Stromal cell of bone marrow (primary cell): ENCODE results near the gene SLC22A3.
"Not testable (repeated sequence)": the region's sequence is repeated elsewhere in the genome, so short reads cannot be mapped to it uniquely, and the experiment has no call there.

Experiments used
- DNase-seq: peaks from one replicate; pipeline ENCODE4 v3.0.0-alpha.2; 2012; ENCODE audit warnings: low read depth

Gene SLC22A3

GRCh38 chr6:160336200-160336599, 12.0 kb upstream of the SLC22A3 start:
- DNase-seq: no peak

GRCh38 chr6:160337301-160337700, 10.9 kb upstream of the SLC22A3 start:
- DNase-seq: no peak

GRCh38 chr6:160337991-160338390, 10.2 kb upstream of the SLC22A3 start:
- no peak for DNase-seq

GRCh38 chr6:160343144-160343543, 5.0 kb upstream of the SLC22A3 start:
- no peak for DNase-seq

GRCh38 chr6:160344271-160344670, 3.9 kb upstream of the SLC22A3 start:
- DNase-seq: no peak

- no peak for DNase-seq
These were observed 637 bp upstream of the SLC22A3 start for GRCh38 chr6:160347259-160348222.

GRCh38 chr6:160349020-160349441, 853 bp downstream of the SLC22A3 start:
- no peak for DNase-seq

GRCh38 chr6:160349814-160350350, 1.7 kb downstream of the SLC22A3 start:
- no peak for DNase-seq

- no peak for DNase-seq
These were observed 5.8 kb downstream of the SLC22A3 start for GRCh38 chr6:160353950-160354496.

GRCh38 chr6:160355001-160355400, 6.8 kb downstream of the SLC22A3 start:
- peak; percentile 24 for DNase-seq

GRCh38 chr6:160356074-160356744, 8.0 kb downstream of the SLC22A3 start:
- no peak for DNase-seq

- no peak for DNase-seq
These were observed 8.9 kb downstream of the SLC22A3 start for GRCh38 chr6:160357088-160357487.

- no peak for DNase-seq
These were observed 10.3 kb downstream of the SLC22A3 start for GRCh38 chr6:160358225-160359119.

GRCh38 chr6:160360955-160361354, 12.8 kb downstream of the SLC22A3 start:
- no peak for DNase-seq

- DNase-seq: no peak
These were observed 14.4 kb downstream of the SLC22A3 start for GRCh38 chr6:160362556-160362955.

- no peak for DNase-seq
These were observed 15.1 kb downstream of the SLC22A3 start for GRCh38 chr6:160363016-160363996.

- no peak for DNase-seq
These were observed 16.9 kb downstream of the SLC22A3 start for GRCh38 chr6:160365117-160365516.

GRCh38 chr6:160367798-160368547, 19.8 kb downstream of the SLC22A3 start:
- no peak for DNase-seq

GRCh38 chr6:160368670-160369069, 20.5 kb downstream of the SLC22A3 start:
- DNase-seq: no peak

- DNase-seq: not testable (repeated sequence)
These were observed 25.4 kb downstream of the SLC22A3 start for GRCh38 chr6:160373601-160374000.
